T1000 (cell line): ENCODE data around the gene RAB14.

ENCODE experiments used
- DNase-seq: peaks from one replicate; lab custom pipeline; 2025; ENCODE audit warnings: mixed read lengths; lab: John Stamatoyannopoulos, UW

RAB14 gene

GRCh38 chr9:121201738-121202533, at the start of gene RAB14:
Gene RAB14, minus strand, starts transcription at chr9:121201869. Its CDS starts 8,457 bp downstream, at chr9:121193412.
- DNase-seq = peak; percentile 97

- DNase-seq = no peak
These were observed 47.9 kb upstream of the RAB14 start for GRCh38 chr9:121249563-121249962.

- DNase-seq = no peak
These were observed 45.3 kb upstream of the RAB14 start for GRCh38 chr9:121246821-121247561.

GRCh38 chr9:121242959-121243346, 41.3 kb upstream of the RAB14 start:
- no peak for DNase-seq

GRCh38 chr9:121242219-121242958, 40.7 kb upstream of the RAB14 start:
- DNase-seq = no peak

GRCh38 chr9:121240472-121241135, 38.9 kb upstream of the RAB14 start:
- DNase-seq = no peak

- no peak for DNase-seq
These were observed 38.2 kb upstream of the RAB14 start for GRCh38 chr9:121239851-121240250.

- DNase-seq = no peak
These were observed 37.4 kb upstream of the RAB14 start for GRCh38 chr9:121239071-121239470.

GRCh38 chr9:121237916-121238315, 36.2 kb upstream of the RAB14 start:
- DNase-seq = no peak

- no peak for DNase-seq
These were observed 33.8 kb upstream of the RAB14 start for GRCh38 chr9:121235512-121235911.

GRCh38 chr9:121234832-121235161, 33.1 kb upstream of the RAB14 start:
- no peak for DNase-seq

- peak; percentile 48 for DNase-seq
These were observed 32.5 kb upstream of the RAB14 start for GRCh38 chr9:121233906-121234831.

GRCh38 chr9:121232251-121232650, 30.6 kb upstream of the RAB14 start:
- DNase-seq = no peak

- DNase-seq = no peak
These were observed 28.6 kb upstream of the RAB14 start for GRCh38 chr9:121230256-121230655.

GRCh38 chr9:121227862-121228261, 26.2 kb upstream of the RAB14 start:
- no peak for DNase-seq

GRCh38 chr9:121226175-121226574, 24.5 kb upstream of the RAB14 start:
- no peak for DNase-seq

- DNase-seq = no peak
These were observed 23.6 kb upstream of the RAB14 start for GRCh38 chr9:121225240-121225639.

GRCh38 chr9:121222524-121223171, 21.0 kb upstream of the RAB14 start:
- DNase-seq = no peak

- no peak for DNase-seq
These were observed 20.0 kb upstream of the RAB14 start for GRCh38 chr9:121221664-121222055.

GRCh38 chr9:121220996-121221663, 19.5 kb upstream of the RAB14 start:
- no peak for DNase-seq
